ENCODE results near the gene ARHGAP24.

ARHGAP24 gene

GRCh38 chr4:85942107-85942506, 467.2 kb downstream of the ARHGAP24 start:
- H3K4me1 ChIP-seq (ENCODE audit: control extremely low read depth in 1 of 4, control insufficient read depth in 4 of 4, insufficient read depth in 4 of 4, low read length in 3 of 4), result no peaks in the 10 kb centered on the region
- WGBS (ENCODE audit: insufficient coverage), result 98% methylated on average over 5 of the region's 5 CpGs
- no peaks in the 10 kb centered on the region for H3K27me3 ChIP-seq (replicated peaks in 2 of 5; ENCODE audit: control insufficient read depth in 4 of 5, insufficient read depth in 5 of 5, low read length in 4 of 5)
- no peak overlapping the region for H3K4me3 ChIP-seq (ENCODE audit: control insufficient read depth in 1 of 7, extremely low read depth in 1 of 7, insufficient read depth in 4 of 7, low read depth in 2 of 7, low read length in 6 of 7)
- no peak for DNase-seq
- H3K36me3 ChIP-seq (ENCODE audit: control insufficient read depth in 4 of 4, insufficient read depth in 4 of 4, low read length in 3 of 4), result no peaks in the 10 kb centered on the region
- H3K27ac ChIP-seq (ENCODE audit: insufficient read depth in 1 of 2, low read depth in 1 of 2, low read length in 2 of 2, poor library complexity in 1 of 2, severe bottlenecking in 2 of 2), result no peak overlapping the region
- H3K9me3 ChIP-seq (ENCODE audit: control extremely low read depth in 1 of 5, control insufficient read depth in 4 of 5, insufficient read depth in 2 of 5, low read depth in 1 of 5, low read length in 4 of 5), result no peaks in the 10 kb centered on the region
- CTCF ChIA-PET, result no interaction called here
- POLR2A ChIA-PET, result no interaction called here

GRCh38 chr4:85946821-85947220, 471.9 kb downstream of the ARHGAP24 start:
- Histone ChIP-seq H3K4me1 (ENCODE audit: control extremely low read depth in 1 of 4, control insufficient read depth in 4 of 4, insufficient read depth in 4 of 4, low read length in 3 of 4) (no peaks in the 10 kb centered on the region), H3K27ac (ENCODE audit: insufficient read depth in 1 of 2, low read depth in 1 of 2, low read length in 2 of 2, poor library complexity in 1 of 2, severe bottlenecking in 2 of 2) (no peak overlapping the region), H3K4me3 (ENCODE audit: control insufficient read depth in 1 of 7, extremely low read depth in 1 of 7, insufficient read depth in 4 of 7, low read depth in 2 of 7, low read length in 6 of 7) (no peak overlapping the region), H3K27me3 (replicated peaks in 2 of 5; ENCODE audit: control insufficient read depth in 4 of 5, insufficient read depth in 5 of 5, low read length in 4 of 5) (no peaks in the 10 kb centered on the region), H3K36me3 (ENCODE audit: control insufficient read depth in 4 of 4, insufficient read depth in 4 of 4, low read length in 3 of 4) (no peaks in the 10 kb centered on the region), H3K9me3 (ENCODE audit: control extremely low read depth in 1 of 5, control insufficient read depth in 4 of 5, insufficient read depth in 2 of 5, low read depth in 1 of 5, low read length in 4 of 5) (no peaks in the 10 kb centered on the region)
- CTCF ChIA-PET, result no interaction called here
- POLR2A ChIA-PET, result no interaction called here
- no peak for DNase-seq

GRCh38 chr4:85951099-85951498, 476.1 kb downstream of the ARHGAP24 start:
- peaks cover 0 to 7% (median 3%) of the 10 kb centered on the region in 4 experiments for H3K4me1 ChIP-seq (ENCODE audit: control extremely low read depth in 1 of 4, control insufficient read depth in 4 of 4, insufficient read depth in 4 of 4, low read length in 3 of 4)
- H3K36me3 ChIP-seq (ENCODE audit: control insufficient read depth in 4 of 4, insufficient read depth in 4 of 4, low read length in 3 of 4), result no peaks in the 10 kb centered on the region
- POLR2A ChIA-PET, result no interaction called here
- no peak overlapping the region for H3K27ac ChIP-seq (ENCODE audit: insufficient read depth in 1 of 2, low read depth in 1 of 2, low read length in 2 of 2, poor library complexity in 1 of 2, severe bottlenecking in 2 of 2)
- H3K27me3 ChIP-seq (replicated peaks in 2 of 5; ENCODE audit: control insufficient read depth in 4 of 5, insufficient read depth in 5 of 5, low read length in 4 of 5), result no peaks in the 10 kb centered on the region
- no peak overlapping the region for H3K4me3 ChIP-seq (ENCODE audit: control insufficient read depth in 1 of 7, extremely low read depth in 1 of 7, insufficient read depth in 4 of 7, low read depth in 2 of 7, low read length in 6 of 7)
- no peaks in the 10 kb centered on the region for H3K9me3 ChIP-seq (ENCODE audit: control extremely low read depth in 1 of 5, control insufficient read depth in 4 of 5, insufficient read depth in 2 of 5, low read depth in 1 of 5, low read length in 4 of 5)
- CTCF ChIA-PET, result interaction anchor here (1.3 kb wide), 1 partner anchor 11 kb away, joined by 3 read pairs; no protein-coding TSS in a partner anchor
- DNase-seq, result no peak
- WGBS (ENCODE audit: insufficient coverage), result 100% methylated on average over 3 of the region's 3 CpGs

- no CpG with 5 or more reads among the region's 3 CpGs for WGBS (ENCODE audit: insufficient coverage)
- Histone ChIP-seq H3K4me3 (ENCODE audit: control insufficient read depth in 1 of 7, extremely low read depth in 1 of 7, insufficient read depth in 4 of 7, low read depth in 2 of 7, low read length in 6 of 7) (no peak overlapping the region), H3K4me1 (ENCODE audit: control extremely low read depth in 1 of 4, control insufficient read depth in 4 of 4, insufficient read depth in 4 of 4, low read length in 3 of 4) (peaks cover 0 to 7% (median 3%) of the 10 kb centered on the region in 4 experiments), H3K36me3 (ENCODE audit: control insufficient read depth in 4 of 4, insufficient read depth in 4 of 4, low read length in 3 of 4) (no peaks in the 10 kb centered on the region), H3K27me3 (replicated peaks in 2 of 5; ENCODE audit: control insufficient read depth in 4 of 5, insufficient read depth in 5 of 5, low read length in 4 of 5) (no peaks in the 10 kb centered on the region), H3K9me3 (ENCODE audit: control extremely low read depth in 1 of 5, control insufficient read depth in 4 of 5, insufficient read depth in 2 of 5, low read depth in 1 of 5, low read length in 4 of 5) (no peaks in the 10 kb centered on the region), H3K27ac (ENCODE audit: insufficient read depth in 1 of 2, low read depth in 1 of 2, low read length in 2 of 2, poor library complexity in 1 of 2, severe bottlenecking in 2 of 2) (no peak overlapping the region)
- POLR2A ChIA-PET, result no interaction called here
- CTCF ChIA-PET, result interaction anchor here (1.3 kb wide), 1 partner anchor 12 kb away, joined by 3 read pairs; no protein-coding TSS in a partner anchor
- DNase-seq, result no peak
Measured at GRCh38 chr4:85952528-85952927, 477.6 kb downstream of the ARHGAP24 start.

GRCh38 chr4:85952972-85953650, 478.2 kb downstream of the ARHGAP24 start:
- POLR2A ChIA-PET, result no interaction called here
- WGBS (ENCODE audit: insufficient coverage), result 100% methylated on average over 2 of the region's 3 CpGs
- peaks cover 0 to 7% (median 3%) of the 10 kb centered on the region in 4 experiments for H3K4me1 ChIP-seq (ENCODE audit: control extremely low read depth in 1 of 4, control insufficient read depth in 4 of 4, insufficient read depth in 4 of 4, low read length in 3 of 4)
- H3K9me3 ChIP-seq (ENCODE audit: control extremely low read depth in 1 of 5, control insufficient read depth in 4 of 5, insufficient read depth in 2 of 5, low read depth in 1 of 5, low read length in 4 of 5), result no peaks in the 10 kb centered on the region
- CTCF ChIA-PET, result no interaction called here
- H3K36me3 ChIP-seq (ENCODE audit: control insufficient read depth in 4 of 4, insufficient read depth in 4 of 4, low read length in 3 of 4), result no peaks in the 10 kb centered on the region
- DNase-seq, result no peak
- H3K27me3 ChIP-seq (replicated peaks in 2 of 5; ENCODE audit: control insufficient read depth in 4 of 5, insufficient read depth in 5 of 5, low read length in 4 of 5), result no peaks in the 10 kb centered on the region
- H3K27ac ChIP-seq (ENCODE audit: insufficient read depth in 1 of 2, low read depth in 1 of 2, low read length in 2 of 2, poor library complexity in 1 of 2, severe bottlenecking in 2 of 2), result no peak overlapping the region
- no peak overlapping the region for H3K4me3 ChIP-seq (ENCODE audit: control insufficient read depth in 1 of 7, extremely low read depth in 1 of 7, insufficient read depth in 4 of 7, low read depth in 2 of 7, low read length in 6 of 7)

GRCh38 chr4:85953651-85954018, 478.7 kb downstream of the ARHGAP24 start:
- Histone ChIP-seq H3K9me3 (ENCODE audit: control extremely low read depth in 1 of 5, control insufficient read depth in 4 of 5, insufficient read depth in 2 of 5, low read depth in 1 of 5, low read length in 4 of 5) (no peaks in the 10 kb centered on the region), H3K4me3 (ENCODE audit: control insufficient read depth in 1 of 7, extremely low read depth in 1 of 7, insufficient read depth in 4 of 7, low read depth in 2 of 7, low read length in 6 of 7) (no peak overlapping the region), H3K36me3 (ENCODE audit: control insufficient read depth in 4 of 4, insufficient read depth in 4 of 4, low read length in 3 of 4) (no peaks in the 10 kb centered on the region), H3K27me3 (replicated peaks in 2 of 5; ENCODE audit: control insufficient read depth in 4 of 5, insufficient read depth in 5 of 5, low read length in 4 of 5) (no peaks in the 10 kb centered on the region), H3K4me1 (ENCODE audit: control extremely low read depth in 1 of 4, control insufficient read depth in 4 of 4, insufficient read depth in 4 of 4, low read length in 3 of 4) (peaks cover 0 to 7% (median 3%) of the 10 kb centered on the region in 4 experiments), H3K27ac (ENCODE audit: insufficient read depth in 1 of 2, low read depth in 1 of 2, low read length in 2 of 2, poor library complexity in 1 of 2, severe bottlenecking in 2 of 2) (no peak overlapping the region)
- CTCF ChIA-PET, result interaction anchor here (1.0 to 1.2 kb wide), 2 partner anchors 14 to 16 kb away, joined by 3 to 5 read pairs; no protein-coding TSS in a partner anchor
- POLR2A ChIA-PET, result no interaction called here
- 100% methylated on average over 3 of the region's 3 CpGs for WGBS (ENCODE audit: insufficient coverage)
- no peak for DNase-seq

GRCh38 chr4:85955620-85956292, 480.8 kb downstream of the ARHGAP24 start:
- ChIA-PET CTCF (interaction anchor here (1.5 to 2.0 kb wide), 2 partner anchors 10 to 23 kb away, joined by 3 to 6 read pairs; no protein-coding TSS in a partner anchor), POLR2A (interaction anchor here (0.5 kb wide), 1 partner anchor 16 kb away, joined by 4 read pairs; no protein-coding TSS in a partner anchor)

More at GRCh38 chr4:85955620-85956292, 480.8 kb downstream of the ARHGAP24 start:
- H3K4me3 ChIP-seq (ENCODE audit: control insufficient read depth in 1 of 7, extremely low read depth in 1 of 7, insufficient read depth in 4 of 7, low read depth in 2 of 7, low read length in 6 of 7), result no peak overlapping the region
- peak in 2 of 3 donors; percentile 20 to 49 for DNase-seq
- no peak overlapping the region for H3K27ac ChIP-seq (ENCODE audit: insufficient read depth in 1 of 2, low read depth in 1 of 2, low read length in 2 of 2, poor library complexity in 1 of 2, severe bottlenecking in 2 of 2)
- H3K4me1 ChIP-seq (ENCODE audit: control extremely low read depth in 1 of 4, control insufficient read depth in 4 of 4, insufficient read depth in 4 of 4, low read length in 3 of 4), result peaks cover 0 to 7% (median 3%) of the 10 kb centered on the region in 4 experiments
- no peaks in the 10 kb centered on the region for H3K27me3 ChIP-seq (replicated peaks in 2 of 5; ENCODE audit: control insufficient read depth in 4 of 5, insufficient read depth in 5 of 5, low read length in 4 of 5)
- H3K36me3 ChIP-seq (ENCODE audit: control insufficient read depth in 4 of 4, insufficient read depth in 4 of 4, low read length in 3 of 4), result no peaks in the 10 kb centered on the region
- H3K9me3 ChIP-seq (ENCODE audit: control extremely low read depth in 1 of 5, control insufficient read depth in 4 of 5, insufficient read depth in 2 of 5, low read depth in 1 of 5, low read length in 4 of 5), result no peaks in the 10 kb centered on the region

All from common myeloid progenitor, CD34-positive (primary cell).